ENCODE data around the gene PTTG1IP2.

Gene PTTG1IP2

GRCh38 chr7:90485734-90486316 lies 16.4 kb downstream of the PTTG1IP2 start:
- H3K9me3 ChIP-seq: no peaks in the 10 kb centered on the region
- TF ChIP-seq CTCF (IDR thresholded peaks at IDR 0.05; ENCODE audit: low read depth, low read length): no peak
- no peaks in the 10 kb centered on the region for H3K4me1 ChIP-seq
- H3K4me3 ChIP-seq (ENCODE audit: low read depth, low read length): no peak overlapping the region
- no peak for DNase-seq
- H3K27me3 ChIP-seq: no peaks in the 10 kb centered on the region
- H3K36me3 ChIP-seq: no peaks in the 10 kb centered on the region

DNA sequence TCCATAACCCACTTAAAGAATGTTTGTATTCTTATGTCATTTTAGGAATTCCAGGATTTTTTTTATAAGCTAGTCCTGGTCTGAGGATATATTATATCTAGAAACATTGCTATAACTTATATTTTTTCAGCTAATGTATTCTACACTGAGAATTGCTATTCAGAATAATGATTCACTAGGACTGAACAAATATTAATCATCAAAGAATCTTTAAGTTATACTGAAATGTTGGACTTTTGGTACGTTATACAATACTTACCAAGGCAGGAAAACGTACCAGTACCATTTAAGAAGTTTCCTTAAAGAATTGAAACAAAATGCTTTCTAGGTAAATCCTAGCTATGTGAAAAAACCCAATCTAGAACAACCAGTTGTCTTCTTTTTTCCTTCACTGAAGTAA lies 18.4 kb downstream of the PTTG1IP2 start:
- no peaks in the 10 kb centered on the region for H3K4me1 ChIP-seq
- H3K9me3 ChIP-seq: no peaks in the 10 kb centered on the region
- H3K4me3 ChIP-seq (ENCODE audit: low read depth, low read length): no peak overlapping the region
- no peaks in the 10 kb centered on the region for H3K36me3 ChIP-seq
- DNase-seq: no peak
- TF ChIP-seq CTCF (IDR thresholded peaks at IDR 0.05; ENCODE audit: low read depth, low read length): no peak
- H3K27me3 ChIP-seq: no peaks in the 10 kb centered on the region

DNA sequence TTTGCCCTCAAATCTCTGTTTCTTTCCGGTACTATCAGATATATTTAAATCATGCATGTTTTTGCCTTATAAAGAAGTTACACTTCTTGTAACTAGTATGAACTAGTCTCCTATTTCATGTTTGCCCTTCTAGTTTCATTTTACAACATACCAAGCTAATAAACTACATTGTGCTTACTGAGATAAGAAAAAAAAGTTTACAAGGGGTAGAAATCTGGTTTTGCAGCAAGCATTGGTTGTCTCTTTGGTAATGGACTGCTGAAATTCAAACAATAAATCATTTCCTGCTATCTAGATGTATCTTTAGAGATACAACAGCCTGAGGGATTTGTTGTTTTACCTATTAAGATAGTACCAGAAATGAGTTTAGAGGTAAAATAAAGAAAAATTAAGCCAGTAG lies 18.8 kb downstream of the PTTG1IP2 start:
- DNase-seq: no peak

DNA sequence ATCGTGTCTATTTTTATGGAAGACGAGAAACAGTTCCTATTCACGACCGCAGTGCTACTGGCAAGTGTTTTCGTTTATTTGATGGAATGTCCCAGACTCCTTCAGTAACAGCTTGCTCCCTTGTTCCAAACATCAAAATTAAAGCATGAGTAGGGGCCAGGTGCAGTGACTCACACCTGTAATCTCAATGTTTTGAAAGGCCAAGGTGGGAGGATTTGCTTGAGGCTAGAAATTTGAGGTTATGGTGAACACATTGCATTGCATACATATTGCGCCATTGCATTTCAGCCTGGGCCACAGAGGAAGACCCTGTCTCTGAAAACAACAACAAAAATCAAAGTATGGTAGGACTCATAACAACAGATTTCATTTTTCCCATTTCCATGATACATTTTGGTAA lies 22.8 kb downstream of the PTTG1IP2 start:
- Histone ChIP-seq H3K27me3 (no peaks in the 10 kb centered on the region), H3K4me3 (ENCODE audit: low read depth, low read length) (no peak overlapping the region), H3K4me1 (no peaks in the 10 kb centered on the region), H3K36me3 (no peaks in the 10 kb centered on the region), H3K9me3 (no peaks in the 10 kb centered on the region)
- no peak for DNase-seq
- TF ChIP-seq CTCF (IDR thresholded peaks at IDR 0.05; ENCODE audit: low read depth, low read length): no peak

More for the DNA sequence above, 18.8 kb downstream of the PTTG1IP2 start:
- no peaks in the 10 kb centered on the region for H3K36me3 ChIP-seq
- H3K4me3 ChIP-seq (ENCODE audit: low read depth, low read length): no peak overlapping the region
- TF ChIP-seq CTCF (IDR thresholded peaks at IDR 0.05; ENCODE audit: low read depth, low read length): no peak
- H3K27me3 ChIP-seq: no peaks in the 10 kb centered on the region
- H3K4me1 ChIP-seq: no peaks in the 10 kb centered on the region
- no peaks in the 10 kb centered on the region for H3K9me3 ChIP-seq

- no peaks in the 10 kb centered on the region for H3K36me3 ChIP-seq
- no peak overlapping the region for H3K4me3 ChIP-seq (ENCODE audit: low read depth, low read length)
- no peaks in the 10 kb centered on the region for H3K4me1 ChIP-seq
- H3K27me3 ChIP-seq: no peaks in the 10 kb centered on the region
- TF ChIP-seq CTCF (IDR thresholded peaks at IDR 0.05; ENCODE audit: low read depth, low read length): no peak
- H3K9me3 ChIP-seq: no peaks in the 10 kb centered on the region
- DNase-seq: no peak
Observed at GRCh38 chr7:90495241-90495640, 25.8 kb downstream of the PTTG1IP2 start.

DNA sequence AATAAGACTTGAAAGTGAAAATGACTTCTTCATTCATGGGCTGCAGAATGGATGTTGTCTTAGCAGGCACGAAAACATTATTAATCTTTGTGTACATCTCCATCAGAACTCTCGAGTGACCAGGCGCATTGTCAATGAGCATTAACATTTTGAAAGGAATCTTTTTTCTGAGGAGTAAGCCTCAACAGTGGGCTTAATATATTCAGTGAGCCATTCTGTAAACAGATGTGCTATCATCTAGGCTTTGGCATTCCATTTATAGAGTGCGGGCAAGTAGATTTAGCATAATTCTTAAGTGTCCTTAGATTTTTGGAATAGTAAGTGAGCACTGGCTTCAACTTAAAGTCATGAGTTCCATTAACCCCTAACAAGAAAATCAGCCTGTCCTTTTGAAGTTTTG lies 33.1 kb downstream of the PTTG1IP2 start:
- no peak for DNase-seq
- Histone ChIP-seq H3K4me1 (no peaks in the 10 kb centered on the region), H3K36me3 (no peaks in the 10 kb centered on the region), H3K9me3 (no peaks in the 10 kb centered on the region), H3K4me3 (ENCODE audit: low read depth, low read length) (no peak overlapping the region), H3K27me3 (no peaks in the 10 kb centered on the region)
- no peak for TF ChIP-seq CTCF (IDR thresholded peaks at IDR 0.05; ENCODE audit: low read depth, low read length)

All from BE2C (cell line).